Progenitor cell of endocrine pancreas (in vitro differentiated cells): ENCODE results near the gene CDC6. TPM values are rescaled to one million over a fixed set of nuclear protein-coding genes. Genes with fewer than 3 reads are reported as not detected.

Experiments
- DNase-seq: peaks from one replicate; pipeline ENCODE4 v3.0.0; 2021; ENCODE audit warnings: low spot score; ENCODE audit not compliant: unreplicated experiment
- H3K27ac Mint-ChIP-seq: 2 replicates; pipeline ENCODE4 v1.8.0; 2021; ENCODE audit warnings: mild to moderate bottlenecking, moderate library complexity, mixed read lengths
- H3K27me3 Mint-ChIP-seq: 2 replicates; pipeline ENCODE4 v1.8.0; 2021; ENCODE audit warnings: mixed read lengths
- H3K36me3 Mint-ChIP-seq: 2 replicates; pipeline ENCODE4 v1.8.0; 2022; ENCODE audit warnings: mixed read lengths; ENCODE audit not compliant: insufficient read depth
- H3K4me1 Mint-ChIP-seq: 2 replicates; pipeline ENCODE4 v1.8.0; 2021; ENCODE audit warnings: low read depth, mixed read lengths
- H3K4me3 Mint-ChIP-seq: 2 replicates; pipeline ENCODE4 v1.8.0; 2021; ENCODE audit warnings: low read depth, mild to moderate bottlenecking, moderate library complexity, mixed read lengths
- H3K9me3 Mint-ChIP-seq: 2 replicates; pipeline ENCODE4 v1.8.0; 2021; ENCODE audit warnings: low read depth, mixed read lengths
- total RNA-seq: library from RNA; stranded (reverse); gene quantifications from 2 replicates; pipeline ENCODE4 v1.2.1, GENCODE V29; 2021
- TF ChIP-seq, protein P1 (sequence below): fragments of 200-600 bp; sonication (generic); IDR thresholded peaks from one replicate; pipeline ENCODE4 v1.5.0; 2021; ENCODE audit warnings: antibody characterized with exemption, mild to moderate bottlenecking; ENCODE audit not compliant: unreplicated experiment

Gene CDC6
- total RNA-seq, 1 donor from 2014 or later: 35.7 TPM

DNA sequence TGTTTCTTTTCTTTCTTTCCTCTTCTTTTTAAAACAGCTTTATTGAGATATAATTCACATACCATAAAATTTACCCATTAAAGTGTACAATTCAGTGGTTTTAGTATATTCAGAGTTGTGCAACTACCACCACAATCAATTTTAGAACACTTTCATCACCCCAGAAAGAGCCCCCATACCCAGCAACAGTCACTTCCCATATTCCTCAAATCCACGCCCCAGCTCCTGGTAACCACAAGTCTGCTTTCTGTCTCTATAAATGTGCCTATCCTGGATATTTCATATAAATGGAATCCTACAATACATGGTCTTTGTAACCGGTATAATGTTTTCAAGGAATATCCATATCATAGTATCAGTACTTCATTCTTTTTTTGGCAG is 40.7 kb downstream of the CDC6 start:
- DNase-seq: no peak

DNA sequence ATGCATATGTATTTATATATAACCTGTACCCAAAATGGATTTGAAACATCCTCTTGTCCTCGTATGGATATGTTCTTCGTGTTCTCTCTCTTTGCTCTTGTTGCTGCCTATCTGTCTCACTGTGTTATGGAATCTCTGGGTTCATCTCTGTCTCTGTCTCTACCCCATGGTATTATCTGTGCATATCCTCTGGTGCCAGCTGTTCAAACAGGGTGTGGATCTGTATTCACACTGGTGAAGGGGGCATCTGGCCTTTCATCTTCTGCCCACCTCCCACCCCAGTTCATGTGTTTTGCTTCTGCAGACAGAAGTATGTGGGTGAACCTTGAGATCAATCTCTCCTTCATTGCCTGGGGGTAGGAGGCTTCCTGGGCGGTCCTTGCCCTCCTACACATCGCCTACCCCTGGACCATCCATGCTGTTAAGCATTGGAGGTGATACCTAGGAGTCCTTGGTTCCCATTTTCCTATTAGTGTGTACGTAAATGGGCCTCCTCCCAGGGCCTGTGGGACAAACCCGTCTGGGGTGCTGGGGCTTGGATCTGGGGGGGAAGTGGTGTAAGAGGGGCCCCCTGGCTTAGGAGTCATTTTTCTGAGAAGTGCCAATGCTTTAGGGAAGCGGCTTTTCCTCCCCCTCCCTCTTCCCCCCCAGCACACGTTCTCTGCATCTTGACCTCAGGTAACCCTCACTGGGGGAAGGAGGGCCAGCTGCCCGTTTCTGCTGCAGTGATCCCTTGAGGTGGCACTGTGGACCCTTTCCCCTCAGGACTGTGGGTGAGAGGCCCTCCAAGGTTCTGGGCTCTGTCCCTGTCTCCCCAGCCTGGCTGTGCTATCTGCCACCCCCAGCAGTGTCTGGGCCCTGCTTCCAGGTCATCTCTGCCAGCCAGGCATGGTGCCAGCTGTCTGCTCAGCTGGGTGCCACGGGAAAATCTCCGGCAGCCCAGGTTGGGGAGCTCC is 42.4 kb downstream of the CDC6 start:
- TF ChIP-seq, protein P1, sequence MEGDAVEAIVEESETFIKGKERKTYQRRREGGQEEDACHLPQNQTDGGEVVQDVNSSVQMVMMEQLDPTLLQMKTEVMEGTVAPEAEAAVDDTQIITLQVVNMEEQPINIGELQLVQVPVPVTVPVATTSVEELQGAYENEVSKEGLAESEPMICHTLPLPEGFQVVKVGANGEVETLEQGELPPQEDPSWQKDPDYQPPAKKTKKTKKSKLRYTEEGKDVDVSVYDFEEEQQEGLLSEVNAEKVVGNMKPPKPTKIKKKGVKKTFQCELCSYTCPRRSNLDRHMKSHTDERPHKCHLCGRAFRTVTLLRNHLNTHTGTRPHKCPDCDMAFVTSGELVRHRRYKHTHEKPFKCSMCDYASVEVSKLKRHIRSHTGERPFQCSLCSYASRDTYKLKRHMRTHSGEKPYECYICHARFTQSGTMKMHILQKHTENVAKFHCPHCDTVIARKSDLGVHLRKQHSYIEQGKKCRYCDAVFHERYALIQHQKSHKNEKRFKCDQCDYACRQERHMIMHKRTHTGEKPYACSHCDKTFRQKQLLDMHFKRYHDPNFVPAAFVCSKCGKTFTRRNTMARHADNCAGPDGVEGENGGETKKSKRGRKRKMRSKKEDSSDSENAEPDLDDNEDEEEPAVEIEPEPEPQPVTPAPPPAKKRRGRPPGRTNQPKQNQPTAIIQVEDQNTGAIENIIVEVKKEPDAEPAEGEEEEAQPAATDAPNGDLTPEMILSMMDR: no peak
- DNase-seq: no peak
- Mint-ChIP-seq H3K9me3 (no peaks in the 10 kb centered on the region), H3K4me1 (peaks cover 48% of the 10 kb centered on the region), H3K36me3 (peaks cover 4% of the 10 kb centered on the region), H3K27me3 (no peaks in the 10 kb centered on the region), H3K4me3 (no peak overlapping the region), H3K27ac (no peak overlapping the region)

More for the DNA sequence above, 40.7 kb downstream of the CDC6 start:
- no peak overlapping the region for H3K4me3 Mint-ChIP-seq
- H3K4me1 Mint-ChIP-seq: peaks cover 38% of the 10 kb centered on the region
- H3K9me3 Mint-ChIP-seq: no peaks in the 10 kb centered on the region
- H3K27ac Mint-ChIP-seq: peak overlapping the region; percentile 82
- TF ChIP-seq, protein P1: no peak
- peaks cover 4% of the 10 kb centered on the region for H3K36me3 Mint-ChIP-seq
- no peaks in the 10 kb centered on the region for H3K27me3 Mint-ChIP-seq

DNA sequence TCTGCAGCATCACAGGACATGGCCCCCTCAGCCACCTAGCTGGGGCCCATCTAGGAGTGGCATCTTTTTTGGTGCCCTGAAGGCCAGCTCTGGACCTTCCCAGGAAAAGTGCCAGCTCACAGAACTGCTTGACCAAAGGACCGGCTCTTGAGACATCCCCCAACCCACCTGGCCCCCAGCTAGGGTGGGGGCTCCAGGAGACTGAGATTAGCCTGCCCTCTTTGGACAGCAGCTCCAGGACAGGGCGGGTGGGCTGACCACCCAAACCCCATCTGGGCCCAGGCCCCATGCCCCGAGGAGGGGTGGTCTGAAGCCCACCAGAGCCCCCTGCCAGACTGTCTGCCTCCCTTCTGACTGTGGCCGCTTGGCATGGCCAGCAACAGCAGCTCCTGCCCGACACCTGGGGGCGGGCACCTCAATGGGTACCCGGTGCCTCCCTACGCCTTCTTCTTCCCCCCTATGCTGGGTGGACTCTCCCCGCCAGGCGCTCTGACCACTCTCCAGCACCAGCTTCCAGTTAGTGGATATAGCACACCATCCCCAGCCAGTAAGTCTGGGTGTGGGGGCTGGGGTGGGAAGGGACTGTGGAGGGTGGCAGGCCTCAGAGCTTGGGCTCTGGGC is 43.3 kb downstream of the CDC6 start:
- Mint-ChIP-seq H3K4me1 (peaks cover 49% of the 10 kb centered on the region), H3K4me3 (no peak overlapping the region), H3K27me3 (no peaks in the 10 kb centered on the region), H3K9me3 (no peaks in the 10 kb centered on the region), H3K36me3 (peaks cover 4% of the 10 kb centered on the region), H3K27ac (peak overlapping the region; percentile 93)
- TF ChIP-seq, protein P1: no peak
- DNase-seq: no peak

DNA sequence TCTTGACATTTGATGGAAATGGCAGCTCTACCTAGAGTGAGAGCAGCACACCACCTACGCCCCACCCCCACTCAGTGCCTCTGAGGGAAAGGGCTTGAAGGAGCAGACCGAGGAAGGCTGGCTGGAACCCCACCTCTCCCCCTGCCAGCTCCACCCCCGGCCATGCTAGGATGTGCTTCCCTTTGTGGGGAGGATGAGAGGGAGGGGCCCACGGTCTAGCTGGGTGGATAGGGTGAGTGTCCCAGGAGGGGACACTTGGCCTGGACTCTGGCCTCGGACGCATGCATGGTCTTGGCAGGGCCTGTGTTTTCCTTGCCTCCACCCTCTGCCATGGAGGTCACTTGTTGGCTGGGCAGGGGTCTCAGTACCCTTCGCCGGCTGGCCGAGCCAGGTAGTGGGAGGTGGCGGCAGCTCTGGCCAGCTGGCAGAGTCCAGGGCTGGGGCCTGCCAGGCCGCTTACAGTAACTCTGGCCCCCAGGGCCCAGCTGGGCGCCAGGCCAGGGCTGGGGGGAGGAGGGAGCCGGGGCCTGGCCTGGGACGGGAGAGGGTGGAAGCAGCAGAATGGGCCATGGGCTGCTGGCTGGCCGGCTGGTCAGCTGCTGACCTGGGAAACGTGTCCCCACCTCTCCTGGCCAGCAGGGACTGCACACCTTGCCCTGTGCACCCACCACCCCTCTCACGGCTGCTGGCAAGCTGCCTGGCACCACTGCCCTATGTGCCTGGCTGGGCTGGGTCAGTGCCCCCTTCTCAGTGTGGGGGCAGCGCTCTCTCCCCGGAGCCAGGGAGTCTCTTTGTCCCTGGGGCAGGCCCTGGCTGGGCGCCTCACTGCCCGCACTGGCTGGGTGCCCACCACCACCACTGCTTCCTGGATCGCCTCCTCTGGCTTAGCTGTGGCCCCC is 44.3 kb downstream of the CDC6 start:
- TF ChIP-seq, protein P1: no peak
- Mint-ChIP-seq H3K9me3 (no peaks in the 10 kb centered on the region), H3K4me3 (no peak overlapping the region), H3K27ac (peak overlapping the region; percentile 93), H3K4me1 (peaks cover 44% of the 10 kb centered on the region), H3K27me3 (no peaks in the 10 kb centered on the region), H3K36me3 (peaks cover 4% of the 10 kb centered on the region)
- DNase-seq: no peak
